NCI-H1417 (cell line): Measurements from ENCODE around the gene NDRG4.

Source experiments
- DNase-seq, 3 experiments: peaks; one replicate each; lab custom pipeline; 2025; lab: John Stamatoyannopoulos, UW

The NDRG4 gene

DNA sequence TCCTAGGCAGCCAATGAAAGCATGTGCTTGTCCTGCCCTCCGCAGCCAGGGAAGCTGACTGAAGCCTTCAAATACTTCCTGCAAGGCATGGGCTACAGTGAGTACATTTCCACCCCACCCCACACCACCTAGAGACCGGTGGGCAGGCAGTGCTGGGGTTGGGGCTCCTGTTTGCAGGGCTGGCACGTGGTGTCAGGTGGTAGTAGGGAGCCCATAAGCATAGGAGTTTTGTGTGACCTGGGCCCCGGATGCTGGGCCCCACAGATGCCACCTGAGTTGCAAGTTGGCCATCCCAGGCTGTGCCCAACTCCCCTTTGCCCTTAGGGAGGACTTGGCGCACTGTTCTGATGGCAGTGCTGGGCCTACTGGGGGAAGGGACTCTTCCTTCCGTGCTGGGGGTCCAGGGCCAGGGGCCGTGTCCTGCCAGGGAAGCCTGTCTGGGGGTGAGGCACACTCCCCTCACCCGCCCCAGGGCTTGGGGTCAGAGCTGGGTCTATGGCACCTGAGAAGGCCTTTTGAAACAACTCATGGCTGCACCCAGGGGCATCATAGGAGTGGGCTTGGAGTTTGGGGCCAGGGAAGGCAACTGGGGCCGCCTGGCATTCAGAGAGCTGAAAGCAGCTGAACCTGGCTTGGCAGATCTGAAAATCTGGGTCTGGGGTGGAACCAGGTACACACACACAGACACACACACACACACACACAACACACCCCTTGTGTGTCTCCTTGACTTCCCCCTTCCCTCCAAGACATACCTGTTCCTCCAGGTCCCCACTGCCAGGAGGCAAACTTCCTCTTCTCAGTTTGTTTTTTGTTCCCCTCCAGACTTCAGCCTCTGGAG lies 9.5 kb downstream of the NDRG4 start:
- no peak for DNase-seq

DNA sequence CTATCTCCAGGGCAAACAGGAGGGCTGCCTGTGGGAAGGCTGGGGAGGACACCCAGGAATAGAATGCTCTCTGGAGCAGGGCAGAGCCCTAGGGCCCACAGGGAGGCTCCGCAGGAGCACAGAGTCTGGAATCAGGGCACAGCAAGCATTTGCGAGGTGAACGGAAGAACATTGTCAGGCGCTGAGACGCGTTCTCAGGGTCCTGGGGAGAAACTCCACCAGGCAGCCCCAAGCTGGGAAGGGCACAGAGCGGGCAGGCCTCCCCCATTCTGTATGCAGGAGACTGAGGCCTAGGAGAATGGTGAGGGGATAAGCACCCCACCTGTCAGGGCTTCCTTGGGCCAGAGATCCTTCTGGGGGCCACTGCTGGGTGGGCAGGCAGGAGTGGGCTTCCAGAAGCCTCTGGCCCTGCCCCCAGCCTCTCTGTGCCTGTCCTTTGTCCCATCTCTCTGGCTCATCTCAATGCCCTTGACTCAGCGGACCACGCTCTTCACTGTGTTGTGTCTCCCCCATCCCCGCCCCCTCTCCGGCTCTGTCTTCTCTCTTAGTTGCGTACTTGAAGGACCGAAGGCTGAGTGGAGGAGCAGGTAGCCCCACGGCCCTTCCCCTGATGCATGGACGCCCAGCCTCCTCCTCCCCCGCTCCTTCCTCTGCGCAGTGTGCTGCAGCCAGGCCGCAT lies 10.3 kb downstream of the NDRG4 start:
- DNase-seq, result no peak

GRCh38 chr16:58510776-58511628 lies 11.1 kb downstream of the NDRG4 start:
- no peak for DNase-seq

DNA sequence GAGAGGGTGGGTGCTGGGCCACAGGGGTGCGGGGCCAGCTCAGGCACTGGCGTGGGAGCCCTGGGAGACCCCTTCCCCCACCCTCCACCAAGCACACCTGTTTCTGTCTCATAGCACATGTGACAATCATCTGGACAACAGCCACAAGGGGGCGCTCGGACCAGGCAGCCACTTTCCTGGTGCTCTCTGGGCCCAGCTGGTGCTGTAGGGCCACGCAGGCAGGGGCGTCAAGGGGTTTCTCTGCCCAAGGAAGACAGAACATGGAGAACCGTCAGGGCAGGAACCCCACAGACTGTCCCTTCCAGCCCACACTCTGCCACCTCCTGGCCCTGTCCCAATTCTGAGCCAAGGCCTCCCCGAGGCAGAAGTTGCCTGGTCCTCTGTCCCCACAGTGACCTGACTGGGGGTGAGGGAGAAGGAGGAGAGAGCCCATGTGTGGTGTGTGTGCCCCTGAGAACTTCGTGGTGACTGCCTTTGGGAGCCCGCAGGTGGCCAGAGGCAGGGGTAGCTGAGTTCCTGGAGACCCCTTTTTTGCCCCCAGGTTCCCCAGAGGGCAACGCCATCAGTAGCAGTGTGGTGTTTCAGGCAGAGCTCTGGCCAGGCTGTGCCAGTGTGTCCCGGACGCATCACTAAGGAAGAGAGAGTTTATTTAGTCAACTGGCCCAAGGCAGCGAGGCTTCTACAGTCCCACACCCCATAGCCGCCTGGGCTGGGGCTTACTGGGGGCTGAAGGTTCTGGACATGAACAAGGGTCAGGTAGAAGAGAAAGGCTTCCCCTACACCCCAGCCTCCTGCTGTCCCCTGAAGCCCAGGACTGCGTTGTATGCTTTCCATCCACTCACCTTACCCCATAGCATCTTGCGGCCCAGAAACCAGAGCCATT lies 12.2 kb downstream of the NDRG4 start:
- DNase-seq, result peak; percentile 13 to 71 (median 29)

- DNase-seq, result no peak
Measured at GRCh38 chr16:58513874-58514273, 13.9 kb downstream of the NDRG4 start.

GRCh38 chr16:58515125-58515870 lies 15.4 kb downstream of the NDRG4 start, which contains the start of gene SETD6:
SETD6 (plus strand) TSS chr16:58515517; CDS start chr16:58515538, 21 bp downstream.
- DNase-seq, result peak; percentile 72 to 93 (median 93)

- DNase-seq, result peak in 1 of 3 experiments; percentile 1
Measured at GRCh38 chr16:58515871-58516767, 16.2 kb downstream of the NDRG4 start.

- no peak for DNase-seq
Measured at GRCh38 chr16:58516768-58517107, 16.8 kb downstream of the NDRG4 start.

DNA sequence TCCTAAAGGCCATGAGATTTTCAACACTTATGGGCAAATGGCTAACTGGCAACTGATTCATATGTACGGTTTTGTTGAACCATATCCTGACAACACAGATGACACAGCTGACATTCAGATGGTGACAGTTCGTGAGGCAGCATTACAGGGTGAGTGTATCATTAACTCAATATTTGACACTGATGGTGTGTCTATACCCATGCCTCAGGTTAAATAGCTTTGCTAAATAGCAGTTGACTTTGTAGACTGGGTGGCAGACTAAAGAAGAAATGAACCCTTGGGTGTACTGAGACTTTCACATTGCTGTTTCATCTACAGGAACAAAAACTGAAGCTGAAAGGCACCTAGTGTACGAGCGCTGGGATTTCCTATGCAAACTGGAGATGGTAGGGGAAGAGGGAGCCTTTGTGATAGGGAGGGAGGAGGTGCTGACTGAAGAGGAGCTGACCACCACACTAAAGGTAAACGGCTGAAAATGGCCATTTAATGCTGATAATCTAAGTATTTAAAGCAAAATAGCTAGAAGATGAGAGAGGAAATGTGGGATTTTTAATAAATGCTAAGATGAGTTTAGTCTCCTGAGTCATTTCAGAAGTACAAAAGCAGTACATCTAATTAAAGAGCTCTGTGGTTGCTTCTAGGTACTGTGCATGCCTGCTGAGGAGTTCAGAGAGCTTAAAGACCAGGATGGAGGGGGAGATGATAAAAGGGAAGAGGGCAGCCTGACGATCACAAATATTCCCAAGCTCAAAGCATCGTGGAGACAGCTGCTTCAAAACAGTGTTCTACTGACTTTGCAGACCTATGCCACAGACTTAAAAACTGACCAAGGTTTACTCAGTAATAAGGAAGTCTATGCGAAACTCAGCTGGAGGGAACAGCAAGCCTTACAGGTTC lies 18.4 kb downstream of the NDRG4 start:
- DNase-seq, result no peak

GRCh38 chr16:58518980-58519368 lies 19.0 kb downstream of the NDRG4 start:
- no peak for DNase-seq

DNA sequence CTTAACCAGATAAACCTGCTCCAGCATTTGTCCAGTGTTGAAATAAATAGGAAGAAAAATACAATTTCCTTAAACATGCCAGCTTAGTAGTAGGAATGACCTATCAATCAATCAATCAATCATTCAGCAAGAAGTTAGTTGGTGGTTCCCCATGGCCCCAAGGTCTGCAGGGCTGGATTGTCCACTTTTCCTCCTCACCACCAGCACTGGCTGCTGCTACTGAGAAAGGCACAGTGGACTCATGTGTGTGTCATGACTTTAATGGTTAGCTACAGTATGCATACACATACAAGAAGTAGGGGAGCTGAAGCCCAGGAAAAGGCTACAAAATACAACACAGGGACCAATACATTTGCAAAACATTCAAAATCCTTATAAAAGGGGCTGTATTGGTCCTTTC lies 19.8 kb downstream of the NDRG4 start:
- no peak for DNase-seq

DNA sequence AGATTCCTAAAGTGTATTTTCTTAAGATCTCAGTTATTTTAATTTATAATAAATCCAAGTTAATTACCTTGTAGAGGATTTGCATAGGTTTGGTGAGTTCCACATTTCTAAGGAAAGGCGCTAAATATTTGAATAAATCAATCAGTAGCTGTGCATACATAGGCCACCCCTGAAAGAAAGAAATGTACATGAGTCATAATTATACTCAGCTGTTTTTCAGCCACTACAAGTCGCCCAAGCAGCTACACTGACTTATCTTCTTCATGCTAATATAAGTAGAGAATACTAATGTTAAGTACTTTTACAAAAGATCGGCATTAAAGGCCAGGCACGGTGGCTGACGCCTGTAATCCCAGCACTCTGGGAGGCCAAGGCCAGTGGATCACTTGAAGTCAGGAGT lies 30.2 kb downstream of the NDRG4 start:
- DNase-seq, result no peak

GRCh38 chr16:58532414-58532813 lies 32.5 kb downstream of the NDRG4 start:
- DNase-seq, result no peak

DNA sequence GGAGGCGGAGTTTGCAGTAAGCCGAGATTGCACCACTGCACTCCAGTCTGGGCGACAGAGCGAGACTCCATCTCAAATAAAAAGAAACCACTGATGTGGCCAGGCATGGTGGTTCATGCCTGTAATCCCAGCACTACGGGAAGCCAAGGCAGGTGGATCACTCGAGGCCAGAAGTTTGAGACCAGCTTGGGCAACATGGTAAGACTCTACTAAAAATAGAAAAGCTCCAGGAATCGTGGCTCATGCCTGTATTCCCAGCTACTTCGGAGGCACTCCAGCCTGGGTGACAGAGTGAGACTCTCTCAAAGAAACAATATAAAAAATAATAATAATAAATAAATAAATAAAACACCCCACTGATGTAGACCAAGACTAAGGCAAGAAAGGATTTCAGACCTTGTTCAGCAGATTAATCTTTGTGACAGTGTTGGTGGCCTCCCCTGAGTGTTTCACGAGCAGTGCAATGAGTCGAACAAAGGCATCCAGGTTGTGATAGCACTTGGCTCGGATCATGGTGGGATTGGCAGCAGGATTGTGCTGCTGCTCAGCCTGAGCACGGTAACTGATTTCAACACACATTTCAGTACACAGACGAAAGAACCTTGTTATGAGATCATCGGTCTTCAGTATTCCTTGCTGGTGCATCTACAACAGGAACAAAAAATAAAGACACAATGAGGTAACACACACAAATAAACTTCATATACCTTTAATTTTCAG lies 34.0 kb downstream of the NDRG4 start:
- DNase-seq, result no peak

DNA sequence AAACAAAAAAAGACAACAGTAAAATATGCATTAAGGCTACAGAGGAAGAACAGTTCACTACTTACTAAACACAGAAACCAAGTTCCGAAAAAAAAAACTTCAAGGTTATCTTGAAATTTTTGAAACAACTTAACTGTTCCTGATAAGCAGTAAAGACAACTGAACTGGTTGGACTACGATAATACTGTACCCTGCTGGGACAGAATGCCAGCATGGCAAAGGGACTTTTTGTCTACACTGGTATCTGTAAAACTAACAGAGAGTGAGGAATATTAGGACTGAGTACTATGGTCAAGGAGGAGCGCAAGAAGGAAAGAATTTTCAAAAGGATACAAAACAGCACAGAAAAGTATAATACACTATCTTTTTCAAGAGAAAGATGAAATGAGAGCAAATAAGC lies 35.2 kb downstream of the NDRG4 start:
- DNase-seq, result no peak

DNA sequence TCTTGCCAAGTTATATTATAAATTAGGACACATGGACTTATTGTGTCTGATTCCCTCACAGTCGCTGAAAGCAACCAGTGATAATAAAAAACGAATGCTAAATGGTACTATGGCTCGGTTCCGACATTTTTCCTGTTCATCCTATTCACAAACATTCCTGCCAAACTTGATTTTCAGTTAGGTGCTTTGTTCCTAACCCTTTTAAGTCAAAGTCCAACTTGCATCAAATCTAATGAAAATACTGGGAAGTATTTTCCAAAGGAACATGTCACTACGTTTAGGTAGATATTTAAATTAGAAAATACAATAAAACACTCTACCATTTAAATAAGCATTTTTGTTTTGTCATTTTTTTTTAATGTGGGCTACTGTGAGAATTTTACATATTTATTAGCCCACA lies 36.3 kb downstream of the NDRG4 start:
- no peak for DNase-seq

DNA sequence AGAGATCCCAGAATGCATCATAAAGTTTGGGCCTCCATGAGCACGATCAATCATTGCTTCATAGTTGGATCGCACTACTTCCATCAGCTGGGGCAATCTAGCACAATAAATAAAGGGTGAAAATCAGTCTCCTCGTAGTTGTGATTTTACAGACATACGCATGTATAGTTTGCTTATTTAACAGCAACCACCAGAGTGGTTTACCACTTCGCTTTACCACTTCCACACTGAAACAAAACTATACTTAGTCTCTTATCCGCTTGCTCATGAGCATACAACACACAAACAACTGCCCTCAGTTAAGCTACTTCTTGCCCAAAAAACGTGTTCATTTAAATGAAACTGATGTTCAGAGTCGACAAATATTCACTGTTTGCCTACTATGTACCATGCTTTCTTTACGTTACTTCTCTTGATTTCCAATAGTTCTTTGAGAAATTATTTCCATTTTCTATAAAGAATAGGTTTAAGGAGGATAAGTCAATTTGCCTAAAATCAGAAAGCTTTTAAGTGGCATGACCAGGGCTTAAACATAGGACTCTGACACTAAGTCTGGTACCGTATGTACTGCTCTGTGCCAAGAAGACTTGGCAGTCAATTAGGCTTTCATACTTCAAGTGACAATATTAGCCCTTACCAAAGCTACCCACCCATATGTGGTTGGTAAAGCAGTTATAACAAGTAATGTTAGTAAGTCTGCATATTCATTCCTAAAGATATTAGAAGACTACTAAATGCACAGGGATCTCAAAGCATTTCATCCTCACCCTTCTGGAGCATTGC lies 37.4 kb downstream of the NDRG4 start:
- no peak for DNase-seq
